HG03342 (cell line): ENCODE data around the gene TSHR.
"Not testable (repeated sequence)": the region's sequence is repeated elsewhere in the genome, so short reads cannot be mapped to it uniquely, and the experiment has no call there.

Source experiments
- ATAC-seq: cut with Tn5 transposase; IDR thresholded peaks from one replicate; pipeline ENCODE4 v1.9.1; 2021; ENCODE audit warnings: mild to moderate bottlenecking, moderate library complexity; ENCODE audit not compliant: unreplicated experiment

Gene TSHR

DNA sequence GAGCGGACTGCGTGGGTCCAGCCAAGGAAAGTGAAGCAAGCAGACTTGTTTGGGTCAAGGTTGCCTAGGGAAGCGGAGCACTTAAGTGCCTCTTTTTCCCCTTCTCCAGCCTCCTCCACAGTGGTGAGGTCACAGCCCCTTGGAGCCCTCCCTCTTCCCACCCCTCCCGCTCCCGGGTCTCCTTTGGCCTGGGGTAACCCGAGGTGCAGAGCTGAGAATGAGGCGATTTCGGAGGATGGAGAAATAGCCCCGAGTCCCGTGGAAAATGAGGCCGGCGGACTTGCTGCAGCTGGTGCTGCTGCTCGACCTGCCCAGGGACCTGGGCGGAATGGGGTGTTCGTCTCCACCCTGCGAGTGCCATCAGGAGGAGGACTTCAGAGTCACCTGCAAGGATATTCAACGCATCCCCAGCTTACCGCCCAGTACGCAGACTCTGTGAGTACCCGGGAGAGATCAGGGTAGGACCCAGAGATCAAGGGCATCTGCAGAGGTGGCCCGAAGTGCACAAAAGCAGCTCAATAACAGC lies at the start of gene TSHR:
Gene TSHR, plus strand, starts transcription at position 206 of the 526 bp plus-strand sequence. Its CDS starts 60 bp downstream, at position 266.
- ATAC-seq = no peak

DNA sequence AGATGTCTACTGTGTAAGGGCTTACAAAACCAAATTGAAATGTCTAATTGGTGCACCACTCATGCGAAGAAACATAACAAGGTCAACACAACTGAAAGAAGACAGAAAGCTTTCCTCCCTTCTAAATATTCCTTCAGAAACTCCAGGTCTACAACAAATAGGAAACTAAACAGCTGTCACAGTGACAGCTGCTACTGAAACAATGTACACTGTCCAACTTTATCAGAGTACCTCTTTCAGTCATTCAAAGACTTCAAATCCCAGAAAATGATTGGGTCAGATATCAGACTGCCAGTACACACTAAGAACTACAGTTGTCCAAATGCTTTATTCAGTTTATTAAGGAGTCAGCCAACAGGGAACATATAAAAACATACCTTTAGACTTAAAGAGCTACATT lies 49.1 kb upstream of the TSHR start:
- ATAC-seq = no peak

DNA sequence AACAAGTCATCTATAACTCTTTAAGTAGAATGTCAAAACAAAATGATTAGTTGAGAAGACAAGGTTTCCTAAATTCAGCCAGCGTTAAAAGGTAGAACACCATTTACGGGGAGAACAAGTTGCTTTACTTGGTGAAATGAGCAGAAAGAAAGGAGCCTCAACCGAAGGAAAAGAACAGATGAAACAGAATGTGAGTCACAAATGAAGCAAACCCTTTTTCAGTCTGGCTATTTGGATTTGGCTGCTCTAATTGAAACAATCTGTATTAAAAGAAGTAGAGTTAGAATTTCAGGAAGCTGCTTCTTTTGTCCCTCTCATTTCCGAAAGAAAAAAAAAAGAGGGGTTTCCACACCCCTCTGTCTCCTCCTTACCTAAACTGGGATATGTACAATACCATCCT lies 48.5 kb upstream of the TSHR start:
- ATAC-seq = no peak

DNA sequence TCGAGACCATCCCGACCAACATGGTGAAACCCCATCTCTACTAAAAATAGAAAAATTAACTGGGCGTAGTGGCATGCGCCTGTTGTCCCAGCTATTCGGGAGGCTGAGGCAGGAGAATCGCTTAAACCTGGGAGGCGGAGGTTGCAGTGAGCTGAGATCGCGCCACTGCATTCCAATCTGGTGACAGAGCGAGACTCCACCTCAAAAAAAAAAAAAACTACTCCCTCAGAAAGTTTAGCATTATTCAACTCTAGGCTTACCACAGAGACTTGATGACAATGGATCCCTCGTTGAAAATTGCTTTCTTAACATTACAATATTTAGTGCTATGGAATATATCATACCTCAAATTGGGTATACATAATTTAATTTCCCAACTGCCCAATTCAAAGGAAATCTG lies 43.4 kb upstream of the TSHR start:
- not testable (repeated sequence) for ATAC-seq

DNA sequence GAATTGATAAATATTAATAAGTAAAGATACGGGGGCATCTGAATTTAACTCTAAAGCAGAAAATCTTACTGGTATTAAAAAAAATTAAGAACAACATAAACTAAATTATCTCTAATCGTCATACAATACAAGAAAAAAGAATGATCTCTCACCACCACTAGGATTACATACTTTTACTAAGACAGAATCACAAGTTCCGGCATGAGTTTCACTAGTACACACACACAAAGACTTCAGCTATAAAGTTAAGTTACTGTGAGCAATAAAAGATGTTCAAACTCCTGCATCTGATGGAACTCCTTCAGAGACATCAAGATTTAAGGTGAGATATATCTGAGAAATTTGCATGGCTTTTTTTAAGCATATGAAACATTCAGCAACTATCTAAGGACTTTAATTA lies 35.8 kb upstream of the TSHR start:
- ATAC-seq = no peak

DNA sequence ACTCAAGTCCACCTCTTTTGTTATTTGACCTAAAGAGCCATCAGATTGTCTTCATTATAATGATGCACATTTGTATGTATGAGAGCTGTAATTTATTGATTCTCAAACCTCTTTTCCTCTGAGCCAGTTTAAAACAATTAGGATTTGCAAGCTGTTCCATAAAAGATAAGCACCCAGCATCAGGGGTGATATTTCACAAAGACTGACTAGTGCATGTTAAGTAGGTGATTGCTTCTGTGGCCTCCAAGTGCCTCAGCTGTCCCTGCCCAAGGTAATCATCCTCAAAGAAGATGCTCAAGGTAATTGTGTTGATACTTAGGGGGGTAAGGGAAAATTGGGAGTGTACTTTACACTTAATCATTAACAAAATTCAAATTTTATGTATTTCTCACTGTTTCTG lies 32.1 kb upstream of the TSHR start:
- no peak for ATAC-seq

DNA sequence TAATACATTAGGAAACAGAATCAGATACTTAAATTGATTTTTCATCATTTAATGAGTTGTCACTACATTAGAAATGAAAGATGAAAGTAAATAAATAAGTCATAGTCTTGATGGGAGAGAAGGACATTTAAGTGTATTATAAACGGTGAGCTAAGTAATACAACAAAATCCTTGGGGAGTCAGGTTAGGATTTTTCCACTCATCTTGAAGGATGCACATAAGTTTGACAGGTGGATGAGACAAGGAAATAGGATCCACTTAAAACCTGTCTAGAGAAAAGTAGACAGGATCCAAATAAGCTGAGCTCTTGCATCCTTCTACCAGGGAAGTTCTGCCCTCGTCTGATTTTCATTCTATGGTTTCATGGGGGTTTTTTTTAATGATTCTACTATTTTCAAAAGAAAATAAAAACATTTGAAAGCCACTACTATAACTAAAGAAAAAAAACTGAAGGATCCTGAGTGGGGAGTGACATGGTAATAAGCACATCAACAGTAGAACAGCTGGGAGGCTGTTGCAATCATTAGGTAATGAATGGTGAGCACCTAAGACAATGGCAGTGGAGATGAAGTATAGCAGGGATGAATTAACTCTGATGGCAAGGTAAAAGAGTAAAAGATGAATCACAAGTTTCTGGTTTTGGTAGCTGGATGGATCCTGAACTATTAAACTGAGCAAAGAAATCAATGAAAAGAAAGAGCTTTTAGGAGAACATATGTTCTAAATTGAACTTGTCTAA lies 30.9 kb upstream of the TSHR start:
- no peak for ATAC-seq

DNA sequence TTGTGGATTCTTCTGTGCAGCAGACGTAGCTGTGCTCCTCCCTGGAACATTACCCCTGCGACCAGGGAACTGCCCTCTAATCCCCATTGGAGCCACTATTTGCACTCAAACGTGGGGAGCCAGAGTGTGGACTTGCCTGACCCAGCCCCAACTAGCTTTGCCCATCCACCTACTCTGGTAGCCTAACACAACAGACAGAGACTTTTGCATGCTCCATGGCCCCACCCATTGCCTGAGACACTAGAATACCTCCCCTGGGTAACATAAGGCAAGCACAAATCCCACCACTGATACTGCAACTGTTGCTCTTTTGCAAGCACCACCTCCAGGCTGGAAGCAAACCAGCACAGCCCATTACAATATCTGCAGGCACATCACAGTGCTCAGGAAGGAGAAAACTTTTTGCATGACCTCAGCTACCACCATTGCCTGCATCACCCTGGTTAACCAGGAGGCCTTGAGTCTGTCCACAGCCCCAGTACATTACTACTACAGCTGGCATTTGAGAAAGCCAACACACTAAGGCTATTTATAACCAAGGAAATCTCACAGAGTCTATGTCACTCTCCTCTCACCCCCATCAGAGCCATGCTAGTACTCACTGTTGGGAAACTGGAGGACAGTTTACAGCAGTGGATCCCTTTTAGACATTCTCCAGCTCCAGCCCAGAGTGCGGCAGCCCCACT lies 28.9 kb upstream of the TSHR start:
- no peak for ATAC-seq

DNA sequence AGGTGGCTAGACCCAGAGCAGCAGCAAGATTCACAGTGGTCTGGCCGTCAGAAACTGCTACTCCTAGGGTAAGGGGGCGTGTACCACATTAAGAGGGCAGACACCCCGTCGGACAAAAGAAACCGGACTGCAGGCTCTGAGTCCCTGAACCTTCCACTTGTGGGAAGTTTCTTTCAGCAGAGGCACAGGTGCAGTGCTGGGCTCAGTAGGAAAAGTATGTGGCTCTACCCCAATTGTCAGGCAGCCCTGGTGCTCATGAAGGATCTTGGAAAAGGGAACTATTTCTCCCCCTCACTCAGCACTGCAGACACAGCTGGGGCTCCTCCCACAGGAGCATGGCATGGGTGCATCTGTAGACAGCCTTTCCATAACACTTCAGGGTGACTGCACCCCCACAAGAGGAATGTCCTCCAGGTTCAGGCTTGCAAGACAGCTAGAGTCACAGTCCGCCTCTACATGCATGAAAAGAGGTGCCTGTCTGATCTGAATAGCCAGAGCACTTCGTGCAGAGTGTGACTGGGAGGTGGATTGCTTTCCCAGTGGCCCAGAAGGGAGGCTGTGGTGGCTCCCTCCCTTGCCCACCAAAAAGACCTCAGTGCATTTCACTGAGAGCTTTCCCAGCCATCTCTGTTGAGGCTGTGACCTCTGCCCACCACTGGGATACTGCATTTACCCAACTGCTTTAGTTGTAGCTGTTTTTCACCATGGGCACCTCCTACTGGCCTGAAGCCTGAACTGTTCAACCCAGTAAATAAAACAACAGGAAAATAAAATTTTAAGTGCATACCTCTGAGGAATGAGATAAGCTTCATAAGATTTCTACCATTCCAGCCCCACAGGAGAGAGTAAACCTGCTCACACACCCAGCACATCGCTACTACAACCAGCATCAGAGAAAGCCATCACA lies 28.1 kb upstream of the TSHR start:
- no peak for ATAC-seq

DNA sequence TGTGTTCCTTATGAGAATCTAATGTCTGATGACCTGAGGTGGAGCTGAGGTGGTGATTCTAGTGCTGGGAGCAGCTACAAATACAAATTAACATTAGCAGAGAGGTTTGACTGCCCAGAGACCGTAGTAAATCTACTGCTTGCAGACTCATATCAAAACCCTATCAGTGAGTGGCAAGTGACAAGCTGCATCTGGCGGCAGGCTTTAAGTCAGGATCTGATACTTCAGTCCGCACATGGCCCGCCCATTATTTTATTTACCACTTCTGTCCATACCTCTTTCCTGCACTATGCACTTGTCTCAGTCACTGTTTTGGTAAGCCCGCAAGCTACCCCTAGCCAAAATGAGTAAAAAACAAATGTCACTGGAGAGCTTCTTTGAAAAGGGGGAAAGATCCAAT lies 25.3 kb upstream of the TSHR start:
- ATAC-seq = no peak

DNA sequence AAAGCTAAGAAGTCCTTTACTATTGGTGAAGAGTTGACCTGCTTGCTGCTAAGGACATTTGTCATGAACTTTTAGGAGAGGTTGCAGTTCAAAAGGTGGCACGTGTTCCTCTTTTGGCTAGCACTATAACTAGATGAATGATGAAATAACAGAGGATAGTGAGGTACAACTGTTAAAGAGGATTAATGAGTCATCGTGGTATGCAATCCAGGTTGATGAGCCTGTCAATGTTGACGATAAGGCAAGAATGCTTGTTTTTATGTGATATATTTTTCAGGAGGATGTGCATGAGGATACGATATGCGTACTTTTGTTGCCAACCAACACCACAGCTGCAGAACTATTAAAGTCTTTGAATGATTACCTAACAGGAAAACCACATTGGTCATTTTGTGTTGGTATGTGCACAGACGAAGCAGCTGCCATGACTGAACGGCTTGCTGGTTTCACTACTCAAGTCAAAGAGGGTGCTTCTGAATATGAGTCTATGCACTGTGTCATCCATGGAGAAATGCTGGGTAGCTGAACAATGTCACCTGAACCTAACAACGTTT lies 24.5 kb upstream of the TSHR start:
- peak; percentile 99 for ATAC-seq

DNA sequence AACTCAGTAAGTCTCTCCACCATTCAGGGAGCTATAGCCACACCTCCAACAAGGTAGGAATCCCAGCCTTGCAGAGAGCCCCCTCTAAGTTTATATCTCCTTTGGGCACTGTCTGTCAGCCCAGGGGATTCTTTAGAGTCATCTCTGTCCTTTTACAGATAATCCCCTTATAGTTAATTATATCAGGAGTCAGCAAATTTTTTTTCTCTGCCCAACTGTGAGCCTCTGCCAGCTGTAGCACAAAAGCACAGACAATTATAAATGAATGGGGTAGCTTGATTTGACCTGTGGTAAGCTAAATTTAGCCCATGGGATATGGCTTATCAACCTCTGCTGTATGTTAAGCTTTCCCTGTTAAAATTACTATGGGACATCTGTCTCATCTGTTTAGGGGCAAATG lies 22.1 kb upstream of the TSHR start:
- no peak for ATAC-seq

DNA sequence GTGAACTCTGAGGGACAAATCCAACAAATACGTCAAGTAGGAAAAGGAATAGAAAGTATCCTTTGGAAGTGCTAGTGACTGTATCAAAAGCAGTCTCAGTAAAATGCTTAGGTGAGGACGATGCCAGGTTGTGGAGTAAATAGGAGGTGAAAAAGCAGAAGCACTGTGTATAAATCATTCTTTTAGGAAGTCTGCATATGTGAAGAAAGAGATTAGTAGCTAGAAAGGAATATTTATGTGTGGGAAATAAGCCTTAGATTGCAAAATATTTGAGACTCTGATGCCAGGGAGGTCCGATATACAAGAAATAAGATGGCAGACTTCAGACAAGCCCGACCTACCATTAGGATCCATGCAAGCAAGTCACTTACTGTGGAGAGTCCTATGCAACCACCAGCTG lies 21.7 kb upstream of the TSHR start:
- ATAC-seq = no peak

DNA sequence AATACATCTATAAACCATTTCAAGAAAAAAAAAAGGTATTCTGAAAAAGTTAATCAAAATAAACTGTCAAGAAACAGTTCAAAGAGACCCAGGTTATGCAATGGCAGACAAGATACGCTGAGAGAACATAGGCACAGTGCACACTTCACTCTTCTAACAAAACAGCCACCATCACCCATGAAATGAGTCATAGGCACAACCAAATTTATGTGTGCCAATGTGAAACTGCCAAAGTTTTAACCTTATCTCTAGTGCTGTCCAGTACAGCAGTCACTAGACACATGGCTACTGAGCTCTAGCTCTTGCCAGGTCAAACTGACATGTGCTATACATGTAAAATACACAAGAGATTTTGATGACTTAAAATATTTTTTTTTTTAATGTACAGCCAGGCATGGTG lies 15.3 kb upstream of the TSHR start:
- ATAC-seq = peak; percentile 27

DNA sequence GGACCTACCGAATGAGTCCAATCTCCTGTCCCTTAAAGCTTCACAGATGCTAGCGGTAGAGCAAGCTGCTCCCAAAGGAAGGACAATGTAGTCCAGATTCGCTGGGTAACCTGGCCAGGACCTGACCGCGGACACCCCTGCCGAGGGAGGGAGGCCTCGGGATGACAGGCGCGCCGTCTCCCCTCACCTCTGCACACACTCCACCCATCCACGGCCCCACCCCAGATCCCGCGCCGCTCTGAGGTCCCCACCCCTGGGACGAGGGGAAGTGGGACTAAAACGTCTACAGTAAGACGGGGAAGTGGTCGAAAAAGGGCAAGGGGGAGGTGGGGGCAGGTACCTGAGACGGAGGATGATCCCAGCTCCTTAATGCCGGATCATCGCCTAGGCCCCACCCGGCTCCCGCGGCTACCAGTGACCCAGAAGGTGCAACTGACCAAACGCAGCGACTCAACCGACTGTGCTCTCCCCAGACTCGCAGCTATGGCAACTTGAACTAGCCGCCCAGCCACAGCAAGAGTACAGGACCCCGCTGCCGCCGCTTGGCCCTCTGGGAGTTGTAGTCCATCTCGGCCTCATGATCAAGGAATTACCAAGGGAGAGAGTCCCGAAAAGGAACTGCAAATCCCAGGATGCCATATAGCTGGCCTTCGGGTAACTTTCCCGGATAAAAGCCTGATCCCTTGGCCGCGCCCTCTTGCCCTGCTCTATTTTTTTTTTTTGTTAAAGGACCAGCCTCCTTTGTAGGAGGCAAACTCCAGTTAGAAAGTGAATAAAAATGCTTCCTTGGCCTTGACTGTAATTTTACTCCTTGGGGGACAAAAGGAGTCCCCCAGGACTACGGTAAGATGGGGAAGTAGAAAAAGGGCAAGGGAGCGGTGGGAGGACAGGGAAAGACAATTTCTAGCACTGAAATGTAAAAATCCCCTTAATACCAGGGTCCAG lies 13.9 kb upstream of the TSHR start, which contains the start of gene CEP128:
Gene CEP128, minus strand, starts transcription at position 498 of the 945 bp plus-strand sequence.
- ATAC-seq = peak; percentile 96

DNA sequence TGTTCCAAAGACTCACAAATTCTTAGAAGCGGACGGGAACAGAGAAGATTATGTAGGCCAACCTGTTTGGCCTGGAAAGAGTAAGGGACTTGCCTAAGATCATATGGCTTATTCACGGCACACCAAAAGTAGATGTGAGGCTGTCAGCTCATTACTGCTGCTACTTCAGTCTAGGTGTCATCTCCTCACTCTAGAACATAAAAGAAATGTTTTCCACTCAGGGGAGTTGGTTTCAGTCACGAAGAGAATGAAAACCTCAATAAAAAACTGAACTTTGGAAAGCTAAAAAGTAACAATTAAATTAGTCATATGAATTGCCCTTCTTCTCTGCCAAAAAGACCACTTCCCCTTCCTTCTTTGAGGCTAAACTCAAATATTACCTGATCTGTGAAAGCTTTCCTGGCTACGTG lies 13.2 kb upstream of the TSHR start:
- ATAC-seq = peak; percentile 11

DNA sequence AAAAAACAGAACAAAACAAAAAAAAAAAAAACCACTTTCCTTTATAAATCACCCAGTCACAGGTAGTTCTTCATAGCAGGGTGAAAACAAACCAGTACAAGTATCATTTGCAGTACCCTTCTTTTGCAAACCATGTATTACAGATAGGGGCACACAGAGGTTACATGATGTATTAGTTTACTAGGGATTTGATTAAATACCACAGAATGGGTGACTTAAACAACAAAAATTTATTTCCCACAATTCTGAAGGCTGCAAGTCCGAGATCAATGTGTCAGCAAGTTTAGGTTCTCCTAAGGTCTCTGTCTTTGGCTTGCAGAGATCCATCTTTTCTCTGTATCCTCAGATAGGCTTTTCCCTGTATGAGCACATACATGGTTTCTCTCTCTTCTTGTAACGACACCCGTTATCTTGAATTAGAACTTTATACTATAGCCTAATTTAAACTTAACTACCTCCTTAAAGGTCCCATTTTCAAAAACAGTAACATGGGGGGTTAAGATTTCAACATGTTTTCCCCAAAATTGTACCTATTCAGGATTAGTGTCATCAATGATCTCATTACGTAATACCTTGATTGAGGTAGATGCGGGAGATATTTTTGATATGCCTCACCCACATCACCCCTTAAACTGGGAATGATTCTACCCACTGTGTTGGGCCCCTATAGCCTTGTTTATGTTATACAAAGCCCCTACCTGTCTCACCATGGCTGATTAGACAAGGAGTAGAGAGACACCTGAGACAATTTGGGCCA lies 10.4 kb upstream of the TSHR start:
- ATAC-seq = no peak

DNA sequence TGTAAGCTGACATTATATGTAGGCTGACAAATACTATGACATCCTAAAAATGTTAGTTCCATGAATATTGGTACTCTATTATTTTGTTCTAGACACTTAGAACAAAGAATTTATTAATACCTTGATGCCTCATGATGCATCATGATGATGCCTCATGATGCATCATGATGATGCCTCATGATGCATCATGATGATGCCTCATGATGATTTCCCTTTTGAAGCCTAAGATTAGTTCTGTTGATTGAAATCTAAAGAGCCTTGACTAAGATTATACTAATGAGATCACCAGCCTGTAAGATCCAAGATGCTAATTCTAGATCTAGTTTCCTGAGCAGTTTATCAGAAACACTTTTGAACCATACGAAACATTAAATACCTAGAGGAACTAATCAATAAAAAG lies 9.2 kb upstream of the TSHR start:
- ATAC-seq = no peak

DNA sequence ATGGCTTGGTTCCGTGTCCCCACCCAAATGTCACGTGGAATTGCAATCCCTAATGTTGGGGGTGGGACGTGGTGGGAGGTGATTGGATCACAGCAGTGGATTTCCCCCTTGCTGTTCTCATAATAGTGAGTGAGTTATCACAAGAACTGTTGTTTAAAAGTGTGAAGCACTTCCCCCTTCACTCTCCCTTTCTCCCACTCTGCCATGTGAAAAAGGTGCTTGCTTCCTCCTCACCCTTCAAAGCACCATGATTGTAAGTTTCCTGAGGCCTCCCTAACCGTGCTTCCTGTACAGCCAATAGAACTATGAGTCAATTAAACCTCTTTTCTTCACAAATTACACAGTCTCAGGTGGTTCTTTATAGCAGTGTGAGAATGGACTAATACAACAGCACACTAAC lies 8.6 kb upstream of the TSHR start:
- ATAC-seq = no peak
